Colon (tissue), 2 donors: Measurements from ENCODE around the gene DNM2.

ENCODE experiments used
- FAIRE-seq: peaks from 2 replicates; lab custom pipeline; 2012; peaks lifted over from hg19 to GRCh38; lab: Jason Lieb, UNC
- donor health status: control.
- donor health status: control.

DNM2 gene

DNA sequence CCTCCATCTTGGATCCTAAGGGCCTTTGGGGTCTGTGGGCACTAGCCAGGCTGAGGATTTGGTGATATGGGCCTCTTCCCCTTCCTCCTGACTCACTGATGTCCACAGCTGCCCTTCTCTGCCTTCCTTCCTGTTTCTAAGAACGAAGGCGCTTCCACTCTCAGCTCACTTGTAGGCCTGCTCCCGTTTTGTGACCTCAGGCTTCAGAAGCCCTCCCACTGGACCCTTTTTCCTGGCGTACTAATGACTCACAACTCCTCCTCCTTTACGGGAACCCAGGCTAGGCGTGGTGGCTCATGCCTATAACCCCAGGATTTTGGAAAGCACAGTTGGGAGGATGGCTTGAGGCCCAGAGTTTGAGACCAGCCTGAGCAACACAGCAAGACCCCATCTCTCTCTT lies 62.5 kb downstream of the DNM2 start:
- FAIRE-seq: no peak

GRCh38 chr19:10782795-10783194 lies 64.9 kb downstream of the DNM2 start:
- no peak for FAIRE-seq

DNA sequence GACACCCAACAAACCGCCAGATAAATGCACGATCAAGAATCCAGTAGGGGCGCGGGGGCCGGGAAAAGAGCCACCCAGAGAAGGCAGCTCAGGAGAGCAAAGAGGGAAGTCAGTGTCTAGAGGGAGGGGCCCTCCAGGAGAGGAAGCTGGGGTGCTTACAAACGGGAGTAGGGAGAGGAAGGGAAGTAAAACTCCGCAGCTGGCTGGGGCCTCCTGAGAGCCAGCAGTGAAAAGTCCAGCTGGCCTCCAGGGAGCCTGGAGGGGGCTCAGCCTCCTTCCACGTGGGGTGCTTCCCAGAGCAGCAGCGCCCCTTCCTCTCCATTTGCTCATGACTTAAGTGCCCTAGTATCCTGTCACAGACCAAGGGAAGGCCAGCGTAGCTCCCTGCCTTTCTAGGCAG lies 66.4 kb downstream of the DNM2 start:
- no peak for FAIRE-seq

- no peak for FAIRE-seq
These were observed 70.3 kb downstream of the DNM2 start for GRCh38 chr19:10788146-10788545.

- FAIRE-seq: no peak
These were observed 72.0 kb downstream of the DNM2 start for GRCh38 chr19:10789866-10790265.

DNA sequence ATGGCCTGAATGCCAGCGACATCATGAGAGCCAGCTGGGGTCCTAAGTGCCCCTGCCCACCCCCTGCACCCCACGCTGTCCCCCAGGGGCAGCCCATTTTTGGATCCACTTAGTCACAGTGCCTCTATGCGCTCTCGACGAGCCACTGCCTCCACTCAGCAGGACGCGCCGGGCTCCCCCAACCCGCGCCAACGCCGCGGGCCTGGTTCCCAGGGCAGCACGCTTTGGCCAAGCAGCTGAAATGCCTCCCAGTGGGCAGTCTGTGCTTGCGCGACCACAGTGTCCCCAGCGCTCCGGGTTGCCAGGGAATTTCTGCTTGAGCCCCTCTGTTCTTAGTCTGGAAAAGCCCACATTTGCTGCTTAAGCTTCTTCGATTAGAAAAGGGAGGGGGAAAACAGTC lies 78.8 kb downstream of the DNM2 start:
- no peak for FAIRE-seq

DNA sequence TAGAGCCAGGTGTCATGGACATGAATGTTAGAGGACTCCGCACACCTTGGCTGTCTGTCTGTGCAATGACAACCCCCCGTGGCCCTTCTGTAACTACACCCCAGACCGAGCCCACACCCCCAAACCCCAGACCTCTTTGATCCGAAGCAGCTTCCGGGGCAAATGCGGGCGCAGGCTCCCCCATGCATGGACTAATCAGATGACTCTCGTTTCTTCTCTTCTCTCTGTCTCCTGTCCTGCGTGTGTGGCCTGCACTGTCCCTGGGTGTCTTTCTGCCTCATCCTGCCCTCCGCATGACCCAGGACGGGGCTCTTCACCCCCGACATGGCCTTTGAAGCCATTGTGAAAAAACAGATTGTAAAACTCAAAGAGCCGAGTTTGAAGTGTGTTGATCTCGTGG lies 79.2 kb downstream of the DNM2 start:
- no peak for FAIRE-seq

DNA sequence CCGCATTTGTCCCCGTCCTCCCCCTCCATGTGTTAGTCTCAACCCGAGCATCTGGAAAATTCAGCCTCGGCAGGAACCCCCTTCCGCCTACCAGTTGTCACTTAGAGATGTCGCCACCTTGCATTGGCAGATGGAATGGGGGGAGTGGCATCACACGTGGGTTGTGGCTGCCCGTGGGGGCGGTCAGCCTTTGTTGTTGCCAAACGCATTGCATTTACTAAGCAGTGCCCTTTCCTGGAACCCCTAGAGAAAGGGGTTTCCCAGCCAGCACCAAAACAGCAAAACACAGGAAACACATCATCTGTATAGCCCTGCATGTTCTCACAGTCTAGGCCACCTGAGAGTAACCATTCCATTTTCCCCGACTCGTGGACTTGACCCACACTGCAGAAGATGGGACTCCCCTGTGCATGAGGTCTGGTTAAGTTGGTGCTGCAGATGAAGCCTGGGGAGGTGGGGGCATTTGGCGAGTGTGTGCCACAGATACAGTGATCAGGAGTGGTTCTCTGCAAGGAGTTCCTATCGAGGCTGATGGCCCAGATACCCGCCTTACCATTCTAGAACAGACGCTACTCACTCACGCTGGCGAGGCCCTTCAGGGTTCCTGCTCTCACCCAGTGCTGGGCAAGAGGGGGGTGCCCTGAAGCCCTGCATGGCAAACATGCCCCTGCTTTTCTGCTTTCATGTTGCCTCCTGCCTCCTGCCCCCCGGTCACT lies 79.8 kb downstream of the DNM2 start:
- FAIRE-seq: no peak

DNA sequence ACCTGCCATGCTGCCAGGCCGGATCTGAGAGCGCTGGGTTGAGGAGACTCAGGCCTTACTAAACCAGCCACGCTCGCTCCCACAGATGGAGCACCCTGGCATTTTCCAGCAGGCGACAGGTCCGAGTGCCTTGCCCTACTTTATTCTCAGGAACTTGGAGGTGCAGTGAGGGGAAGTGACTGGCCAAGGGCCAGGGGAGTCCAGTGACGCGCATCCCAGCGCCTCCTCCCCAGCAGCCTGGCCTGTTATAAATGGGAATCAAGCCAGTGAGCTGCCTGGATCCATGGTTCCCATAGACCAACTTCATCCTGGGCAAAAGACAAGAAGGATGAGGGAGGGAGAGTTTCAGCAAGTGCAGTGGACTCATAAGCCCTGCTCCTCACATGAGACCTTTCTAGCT lies 82.6 kb downstream of the DNM2 start:
- no peak for FAIRE-seq

DNA sequence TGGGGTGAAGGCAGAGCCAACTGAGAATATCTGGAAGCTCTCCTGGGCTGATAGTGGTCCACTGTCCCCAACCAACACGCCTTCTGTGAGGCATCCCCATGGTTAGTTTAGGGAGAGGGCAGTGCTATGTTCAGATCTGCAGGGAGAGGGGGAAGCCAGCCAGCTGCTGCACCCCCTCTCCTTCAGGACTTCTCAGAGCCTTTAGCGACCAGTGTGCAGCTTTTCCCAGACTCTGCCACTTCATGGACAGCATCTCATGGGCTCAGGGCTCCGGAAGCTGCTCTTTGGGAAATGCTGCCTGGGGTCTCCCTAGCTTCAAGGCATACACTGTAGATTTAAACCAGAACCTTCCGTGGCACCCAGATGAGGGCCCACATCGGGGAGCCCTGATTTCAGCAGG lies 84.6 kb downstream of the DNM2 start:
- no peak for FAIRE-seq

- no peak for FAIRE-seq
These were observed 85.4 kb downstream of the DNM2 start for GRCh38 chr19:10803252-10803651.

DNA sequence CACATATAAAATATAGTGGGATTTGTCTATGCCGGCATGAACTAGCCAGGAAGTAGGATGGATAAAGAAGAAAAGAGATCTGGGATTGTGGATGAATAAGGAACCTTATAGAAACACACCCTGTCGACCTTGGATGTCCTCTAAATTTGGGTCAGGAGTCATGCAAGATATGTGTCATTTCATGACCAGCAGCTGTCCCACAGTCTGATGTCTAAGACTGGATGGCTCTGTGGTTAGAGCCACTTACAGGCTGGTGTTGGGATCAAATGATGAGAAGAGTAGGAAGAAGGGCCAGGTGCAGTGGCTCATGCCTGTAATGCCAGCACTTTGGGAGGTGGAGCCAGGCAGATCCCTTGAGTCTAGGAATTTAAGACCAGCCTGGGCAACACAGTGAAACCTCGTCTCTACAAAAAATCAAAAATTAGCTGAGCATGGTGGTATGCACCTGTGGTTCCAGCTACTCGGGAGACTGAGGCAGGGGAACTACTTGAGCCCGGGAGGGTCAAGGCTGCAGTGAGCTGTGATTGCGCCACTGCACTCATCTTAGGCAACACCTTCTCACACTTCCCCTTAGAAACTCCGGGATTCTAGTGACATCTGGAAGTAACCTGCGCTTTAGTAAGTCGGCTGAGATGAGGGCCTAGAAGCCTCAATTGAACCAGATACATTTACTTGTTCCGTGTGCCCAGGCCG lies 87.3 kb downstream of the DNM2 start:
- no peak for FAIRE-seq

DNA sequence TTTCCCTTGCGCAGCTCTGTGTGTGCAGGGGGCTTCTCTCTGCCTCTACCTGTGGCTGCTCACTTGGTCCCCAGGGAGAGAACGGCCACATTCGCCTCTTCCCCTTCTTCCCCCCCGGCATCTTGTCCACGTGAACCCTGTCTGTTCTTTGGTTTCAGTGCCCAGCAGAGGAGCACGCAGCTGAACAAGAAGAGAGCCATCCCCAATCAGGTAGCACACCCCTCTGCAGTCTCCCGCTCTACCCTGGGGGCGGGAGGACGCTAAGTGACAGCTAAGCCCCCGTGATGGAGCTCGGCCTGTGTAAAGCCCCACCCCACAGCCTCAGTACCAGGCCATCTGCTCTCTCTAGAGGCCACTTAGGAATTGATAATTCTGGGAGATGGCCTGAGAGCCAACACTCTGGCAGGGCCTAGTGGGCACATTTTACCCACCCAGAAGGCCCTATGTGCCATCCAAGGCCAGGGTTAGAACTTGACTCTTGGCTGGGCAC lies 87.9 kb downstream of the DNM2 start:
- FAIRE-seq: no peak

GRCh38 chr19:10808937-10809649 lies 91.2 kb downstream of the DNM2 start:
- FAIRE-seq: no peak

- no peak for FAIRE-seq
These were observed 91.9 kb downstream of the DNM2 start for GRCh38 chr19:10809651-10810285.

DNA sequence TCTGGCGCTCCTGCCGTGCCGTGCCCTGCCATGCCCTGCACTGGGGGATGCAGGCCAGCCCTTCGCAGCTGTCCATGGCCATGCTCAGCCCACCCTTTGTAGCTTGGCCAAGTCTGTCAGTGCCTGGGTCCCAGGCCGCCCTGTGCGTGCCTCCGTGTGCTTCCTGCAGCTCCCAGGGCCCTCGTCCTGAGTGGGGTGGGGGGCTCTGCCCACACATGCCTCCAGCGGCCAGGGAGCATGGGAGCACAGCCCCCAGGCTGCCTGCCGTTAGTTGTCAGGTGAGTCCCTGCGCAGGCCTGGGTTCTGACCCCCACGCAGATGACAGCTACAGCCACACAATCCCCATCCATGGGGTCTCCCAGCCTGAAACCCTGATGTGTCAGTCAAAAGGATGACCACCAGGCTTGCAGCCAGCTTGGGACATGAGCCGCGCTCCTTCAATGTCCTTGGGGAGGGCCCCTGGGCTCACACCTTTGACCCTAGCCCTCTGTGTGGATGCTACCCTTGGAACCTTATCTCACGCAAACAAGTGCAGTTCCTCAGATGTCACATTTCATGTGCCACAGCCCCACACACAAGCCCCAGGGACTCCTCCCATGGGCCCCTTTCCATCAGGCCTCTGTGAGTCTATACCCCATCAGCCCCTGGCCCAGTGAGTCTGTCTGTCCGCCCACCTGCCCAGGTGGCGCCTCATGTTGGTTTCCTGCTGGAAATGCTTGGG lies 93.7 kb downstream of the DNM2 start:
- FAIRE-seq: no peak

DNA sequence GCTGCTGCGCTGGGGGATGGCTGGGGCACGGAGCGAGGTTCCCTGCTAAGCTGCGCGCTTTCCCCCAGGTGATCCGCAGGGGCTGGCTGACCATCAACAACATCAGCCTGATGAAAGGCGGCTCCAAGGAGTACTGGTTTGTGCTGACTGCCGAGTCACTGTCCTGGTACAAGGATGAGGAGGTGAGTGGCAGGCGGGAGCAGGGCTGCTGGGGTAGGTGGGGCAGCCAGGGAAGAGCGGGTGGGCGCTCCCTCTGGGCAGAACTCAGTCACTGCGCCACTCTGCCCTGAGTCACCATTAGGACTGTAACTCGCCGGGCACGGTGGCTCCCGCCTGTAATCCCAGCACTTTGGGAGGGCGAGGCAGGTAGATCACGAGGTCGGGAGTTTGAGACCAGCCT lies 94.3 kb downstream of the DNM2 start:
- no peak for FAIRE-seq

- FAIRE-seq: no peak
These were observed 95.1 kb downstream of the DNM2 start for GRCh38 chr19:10812902-10813404.

DNA sequence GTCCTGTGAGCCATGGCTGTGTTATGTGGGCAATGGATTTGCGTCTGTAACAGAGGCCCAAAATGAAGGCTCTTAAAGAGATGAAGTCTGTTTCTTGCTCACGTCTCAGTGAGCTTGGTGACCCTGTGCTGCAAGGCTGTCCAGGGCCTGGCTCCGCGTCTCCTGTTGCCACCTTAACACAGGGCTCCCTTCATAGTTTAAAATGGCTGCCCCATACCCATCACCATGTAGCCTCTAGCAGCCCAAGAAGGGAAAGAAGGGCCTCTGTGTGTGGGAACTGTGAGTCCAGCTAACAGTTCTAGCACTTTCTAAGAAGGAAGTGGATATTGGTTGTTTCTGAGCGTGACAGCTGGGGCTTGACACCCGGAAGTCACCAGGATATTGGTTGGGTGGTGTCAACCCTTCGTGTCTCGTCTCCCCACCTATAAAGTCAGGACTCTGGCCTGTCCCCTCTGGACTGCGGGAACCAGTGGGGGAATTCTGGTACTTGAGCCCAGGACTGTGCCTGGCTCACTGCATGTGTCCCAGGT lies 97.2 kb downstream of the DNM2 start:
- FAIRE-seq: no peak

- FAIRE-seq: no peak
These were observed 98.2 kb downstream of the DNM2 start for GRCh38 chr19:10815969-10816644.

GRCh38 chr19:10816691-10817090 lies 98.8 kb downstream of the DNM2 start:
- FAIRE-seq: no peak
